OCI-LY7 (cell line): ENCODE results near the gene BORA. TPM values are rescaled to one million over a fixed set of nuclear protein-coding genes. Genes with fewer than 3 reads are reported as not detected.

Experiments
- BruUV-seq: library from RNA; stranded (reverse); fragments of 400-500 nt; replicated peaks from 2 replicates; lab custom pipeline; 2021; lab: Mats Ljungman, UMichigan
- CTCF ChIA-PET: fragments of 300-600 bp; sonication (Branson Sonifier 250); formaldehyde crosslinking; loops from one replicate; lab custom pipeline; 2022; ENCODE audit warnings: antibody characterized with exemption; ENCODE audit not compliant: unreplicated experiment; lab: Charles Lee
- POLR2A ChIA-PET: fragments of 300-600 bp; sonication (Branson Sonifier 250); formaldehyde crosslinking; loops from one replicate; lab custom pipeline; 2022; ENCODE audit warnings: antibody characterized with exemption; lab: Charles Lee
- DNase-seq: peaks from one replicate; pipeline ENCODE4 v3.0.0-alpha.2; 2015; ENCODE audit warnings: low spot score
- H2AFZ ChIP-seq: fragments of 200-600 bp; sonication (generic), shearing (Covaris generic); 2 replicates; pipeline ENCODE4 v1.6.1; 2014; ENCODE audit warnings: mild to moderate bottlenecking, antibody characterized with exemption, low read length, moderate library complexity
- H3K27ac ChIP-seq: fragments of 200-600 bp; sonication (generic); 2 replicates; pipeline ENCODE4 v1.5.1; 2014; ENCODE audit warnings: mixed run types, low read depth, mild to moderate bottlenecking, moderate library complexity, low read length, inconsistent platforms; ENCODE audit not compliant: poor library complexity, severe bottlenecking
- H3K36me3 ChIP-seq: fragments of 200-600 bp; sonication (generic); 2 replicates; pipeline ENCODE4 v1.6.1; 2014; ENCODE audit warnings: mild to moderate bottlenecking, antibody characterized with exemption, low read length, moderate library complexity, mixed read lengths; ENCODE audit not compliant: insufficient read depth
- H3K4me1 ChIP-seq: fragments of 200-600 bp; sonication (generic); 2 replicates; pipeline ENCODE4 v1.5.1; 2014; ENCODE audit warnings: mild to moderate bottlenecking, low read length; ENCODE audit not compliant: insufficient read depth, poor library complexity, severe bottlenecking
- H3K4me2 ChIP-seq: fragments of 200-600 bp; sonication (generic); 2 replicates; pipeline ENCODE4 v1.6.1; 2014; ENCODE audit warnings: mild to moderate bottlenecking, low read length
- H3K4me3 ChIP-seq: fragments of 200-600 bp; sonication (generic); 2 replicates; pipeline ENCODE4 v1.5.1; 2014; ENCODE audit warnings: mild to moderate bottlenecking, low read depth, low read length; ENCODE audit not compliant: poor library complexity, severe bottlenecking
- H3K79me2 ChIP-seq: fragments of 200-600 bp; sonication (generic); 2 replicates; pipeline ENCODE4 v1.6.1; 2016; ENCODE audit warnings: low read depth, mild to moderate bottlenecking, low read length, moderate library complexity, mixed read lengths; ENCODE audit not compliant: insufficient read depth
- H3K9me2 ChIP-seq: fragments of 200-600 bp; sonication (generic); 2 replicates; pipeline ENCODE4 v1.6.1; 2016; ENCODE audit warnings: mild to moderate bottlenecking, low read length, mixed read lengths; ENCODE audit not compliant: insufficient read depth
- H3K9me3 ChIP-seq: fragments of 200-600 bp; sonication (generic); 2 replicates; pipeline ENCODE4 v1.6.1; 2014; ENCODE audit warnings: mild to moderate bottlenecking, mixed run types, low read length, mixed read lengths
- H4K20me1 ChIP-seq: fragments of 200-600 bp; sonication (generic); 2 replicates; pipeline ENCODE4 v1.6.1; 2014; ENCODE audit warnings: mild to moderate bottlenecking, antibody characterized with exemption, low read length, moderate library complexity, mixed read lengths; ENCODE audit not compliant: insufficient read depth
- EZH2phosphoT487 ChIP-seq: fragments of 200-600 bp; sonication (generic); IDR thresholded peaks from 2 replicates; pipeline ENCODE4 v1.6.1; 2018; ENCODE audit warnings: low read depth, borderline replicate concordance, mild to moderate bottlenecking, mixed run types, antibody characterized with exemption, low read length, moderate library complexity, mixed read lengths
- intact Hi-C: fragments of 100-400 bp; cut with micrococcal nuclease; formaldehyde crosslinking; loops from one replicate; pipeline ENCODE4 v1.10.0; 2022; ENCODE audit not compliant: unreplicated experiment
- total RNA-seq, 2 experiments: library from RNA; depleted of rRNA in 1 of 2; stranded (reverse); fragments of >200 nt in 1 of 2; shearing (Covaris generic) in 1 of 2; gene quantifications; 2 replicates each; pipeline ENCODE4 v1.2.3, GENCODE V29; 2014 to 2022
- TF ChIP-seq, protein P1 (sequence below): fragments of 200-600 bp; sonication (generic); conservative IDR thresholded peaks from 2 replicates; pipeline ENCODE4 v1.5.1; 2014; ENCODE audit warnings: mild to moderate bottlenecking, antibody characterized with exemption, low read length, moderate library complexity, mixed read lengths

BORA gene
- total RNA-seq, 2 experiments from 2014 or later: 28.6 to 30.5 TPM

DNA sequence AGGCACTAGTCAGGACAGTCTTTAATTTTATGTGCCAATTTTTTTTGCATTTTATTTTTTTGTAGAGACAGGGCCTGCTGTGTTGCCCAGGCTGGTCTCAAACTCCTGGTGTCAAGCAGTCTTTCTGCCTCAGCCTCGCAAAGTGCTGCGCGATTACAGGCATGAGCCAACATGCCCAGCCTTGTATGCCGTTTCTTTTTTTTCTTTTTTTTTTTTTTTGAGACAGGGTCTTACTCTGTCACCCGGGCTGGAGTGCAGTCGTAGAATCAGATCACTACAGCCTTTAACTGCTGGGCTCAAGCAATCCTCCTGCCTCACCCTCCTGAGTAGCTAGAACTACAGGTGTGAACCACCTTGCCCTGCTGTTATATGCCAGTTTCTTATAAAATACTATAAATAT is 26.4 kb downstream of the BORA start:
- ChIA-PET POLR2A (interaction anchor here (1.6 to 2.1 kb wide), 3 partner anchors 10 to 23 kb away, joined by 5 read pairs; no protein-coding TSS in a partner anchor), CTCF (no interaction called here)
- Histone ChIP-seq H2AFZ (no peak overlapping the region), H3K9me2 (no peaks in the 10 kb centered on the region), H3K36me3 (peaks cover 97% of the 10 kb centered on the region), H3K9me3 (no peaks in the 10 kb centered on the region), H3K27ac (no peak overlapping the region), H3K4me1 (no peaks in the 10 kb centered on the region), H3K79me2 (peaks cover 37% of the 10 kb centered on the region; the same call in 1 of the 2 replicates), H3K4me2 (no peak overlapping the region), H3K4me3 (no peak overlapping the region), H4K20me1 (peaks cover 17% of the 10 kb centered on the region)
- DNase-seq: no peak
- no TSS peak for BruUV-seq
- intact Hi-C loops: no loop called here
- TF ChIP-seq EZH2phosphoT487: no peak
- TF ChIP-seq, protein P1, sequence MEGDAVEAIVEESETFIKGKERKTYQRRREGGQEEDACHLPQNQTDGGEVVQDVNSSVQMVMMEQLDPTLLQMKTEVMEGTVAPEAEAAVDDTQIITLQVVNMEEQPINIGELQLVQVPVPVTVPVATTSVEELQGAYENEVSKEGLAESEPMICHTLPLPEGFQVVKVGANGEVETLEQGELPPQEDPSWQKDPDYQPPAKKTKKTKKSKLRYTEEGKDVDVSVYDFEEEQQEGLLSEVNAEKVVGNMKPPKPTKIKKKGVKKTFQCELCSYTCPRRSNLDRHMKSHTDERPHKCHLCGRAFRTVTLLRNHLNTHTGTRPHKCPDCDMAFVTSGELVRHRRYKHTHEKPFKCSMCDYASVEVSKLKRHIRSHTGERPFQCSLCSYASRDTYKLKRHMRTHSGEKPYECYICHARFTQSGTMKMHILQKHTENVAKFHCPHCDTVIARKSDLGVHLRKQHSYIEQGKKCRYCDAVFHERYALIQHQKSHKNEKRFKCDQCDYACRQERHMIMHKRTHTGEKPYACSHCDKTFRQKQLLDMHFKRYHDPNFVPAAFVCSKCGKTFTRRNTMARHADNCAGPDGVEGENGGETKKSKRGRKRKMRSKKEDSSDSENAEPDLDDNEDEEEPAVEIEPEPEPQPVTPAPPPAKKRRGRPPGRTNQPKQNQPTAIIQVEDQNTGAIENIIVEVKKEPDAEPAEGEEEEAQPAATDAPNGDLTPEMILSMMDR: no peak

DNA sequence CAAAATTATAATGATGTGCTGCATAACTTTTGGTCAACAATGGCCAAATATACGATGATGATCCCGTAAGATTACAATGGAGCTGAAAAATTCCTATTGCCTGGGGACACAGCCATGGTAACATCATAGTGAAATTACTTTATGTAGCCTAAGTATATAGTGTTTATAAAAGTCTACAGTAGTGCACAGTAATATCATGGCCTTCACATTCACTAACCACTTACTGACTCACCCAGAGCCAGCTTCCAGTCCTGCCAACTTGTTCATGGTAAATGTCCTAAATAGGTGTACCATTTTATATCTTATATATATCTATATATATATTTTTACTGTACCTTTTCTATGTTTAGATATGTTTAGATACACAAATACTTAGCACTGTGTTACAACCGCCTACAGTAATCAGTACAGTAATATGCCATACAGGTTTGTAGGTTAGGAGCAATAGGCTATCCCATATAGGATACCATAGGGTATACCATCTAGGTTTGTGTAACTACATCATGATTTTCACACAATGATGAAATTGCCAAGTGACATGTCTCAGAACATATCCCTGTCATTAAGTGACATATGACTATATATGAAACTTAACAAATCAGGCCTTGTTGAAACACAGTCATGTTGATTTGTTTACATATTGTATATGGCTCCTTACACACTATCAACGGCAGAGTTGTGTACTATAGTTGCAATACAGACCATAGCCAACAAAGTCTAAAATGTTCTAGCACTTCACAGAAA is 30.2 kb downstream of the BORA start:
- BruUV-seq: no TSS peak
- H4K20me1 ChIP-seq: peaks cover 10% of the 10 kb centered on the region
- peaks cover 10% of the 10 kb centered on the region; the same call in 1 of the 2 replicates for H3K79me2 ChIP-seq
- H2AFZ ChIP-seq: no peak overlapping the region
- intact Hi-C loops: no loop called here
- no peak overlapping the region for H3K4me3 ChIP-seq
- no peaks in the 10 kb centered on the region for H3K9me3 ChIP-seq
- no peak for TF ChIP-seq EZH2phosphoT487
- TF ChIP-seq, protein P1: no peak
- no peak overlapping the region for H3K4me2 ChIP-seq
- DNase-seq: no peak
- H3K4me1 ChIP-seq: peaks cover 12% of the 10 kb centered on the region
- H3K9me2 ChIP-seq: no peaks in the 10 kb centered on the region
- ChIA-PET POLR2A (interaction anchor here (0.6 to 1.8 kb wide), 3 partner anchors 10 to 29 kb away, joined by 3 to 5 read pairs (median 4); no protein-coding TSS in a partner anchor), CTCF (no interaction called here)
- H3K36me3 ChIP-seq: peaks cover 97% of the 10 kb centered on the region
- H3K27ac ChIP-seq: no peak overlapping the region

DNA sequence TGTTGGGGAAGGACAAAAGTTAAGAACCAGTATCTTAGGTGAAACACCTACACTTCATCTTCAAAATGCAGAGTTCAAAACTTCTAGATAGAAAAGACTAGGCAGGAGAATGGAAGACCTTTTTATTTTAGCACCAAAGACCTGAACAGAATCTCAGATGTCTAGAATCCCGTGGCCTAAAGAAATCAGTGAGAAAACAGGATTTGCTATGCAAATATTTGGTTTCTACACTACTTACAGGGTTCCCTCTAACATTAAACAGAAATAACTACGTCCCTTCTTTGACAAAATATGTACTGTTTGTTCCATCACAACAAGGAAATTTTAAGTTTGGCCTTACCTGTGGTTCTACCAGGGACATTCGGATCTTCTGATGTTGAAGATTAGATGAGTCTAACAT is 32.5 kb downstream of the BORA start:
- Histone ChIP-seq H3K36me3 (peaks cover 99% of the 10 kb centered on the region), H3K9me2 (no peaks in the 10 kb centered on the region), H2AFZ (no peak overlapping the region), H3K4me1 (peaks cover 12% of the 10 kb centered on the region), H3K9me3 (no peaks in the 10 kb centered on the region), H3K4me2 (no peak overlapping the region), H3K4me3 (no peak overlapping the region), H4K20me1 (peaks cover 4% of the 10 kb centered on the region), H3K79me2 (no peaks in the 10 kb centered on the region; the same call in 1 of the 2 replicates), H3K27ac (no peak overlapping the region)
- no peak for DNase-seq
- BruUV-seq: no TSS peak
- intact Hi-C loops: no loop called here
- ChIA-PET POLR2A (no interaction called here), CTCF (no interaction called here)
- no peak for TF ChIP-seq EZH2phosphoT487
- TF ChIP-seq, protein P1: no peak
